IMR-90 (cell line): ENCODE results near the gene SH2D6. TPM values are rescaled to one million over a fixed set of nuclear protein-coding genes. Genes with fewer than 3 reads are reported as not detected.
A peak's percentile ranks its signal among the peaks of the same experiment; 100 is the strongest.

ENCODE experiments used
- ATAC-seq: fragments of 200-7000 bp; cut with Tn5 transposase; 2 replicates; pipeline ENCODE4 v1.9.1; 2020; ENCODE audit warnings: low read depth, mild to moderate bottlenecking, moderate library complexity
- BruUV-seq: library from RNA; stranded (reverse); fragments of 400-500 nt; replicated peaks from 2 replicates; lab custom pipeline; 2021; lab: Mats Ljungman, UMichigan
- CTCF ChIA-PET: fragments of 300-600 bp; formaldehyde crosslinking; extraction: SDS; loops from one replicate; lab custom pipeline; 2021; ENCODE audit warnings: antibody characterized with exemption; lab: Yijun Ruan, JAX
- POLR2A ChIA-PET: fragments of 300-600 bp; sonication (Branson Sonifier 250); formaldehyde crosslinking; loops from one replicate; lab custom pipeline; 2022; ENCODE audit warnings: antibody characterized with exemption; ENCODE audit not compliant: unreplicated experiment; lab: Charles Lee
- DNase-seq: peaks from one replicate; pipeline ENCODE4 v3.0.0; 2013
- H2AFZ ChIP-seq: replicated peaks from 2 replicates; pipeline ENCODE3; 2013; ENCODE audit warnings: low read length, mild to moderate bottlenecking; ENCODE audit not compliant: poor library complexity
- H2AK5ac ChIP-seq: 2 replicates; pipeline ENCODE4 v1.6.1; 2013; ENCODE audit warnings: low read depth, low read length, inconsistent platforms
- H2AK9ac ChIP-seq: replicated peaks from 2 replicates; pipeline ENCODE3; 2013; ENCODE audit warnings: mild to moderate bottlenecking, low read depth, low read length, moderate library complexity; ENCODE audit not compliant: poor library complexity
- H2BK120ac ChIP-seq: 2 replicates; pipeline ENCODE4 v1.6.1; 2013; ENCODE audit warnings: low read depth, low read length, inconsistent platforms
- H2BK15ac ChIP-seq: 3 replicates; pipeline ENCODE4 v1.6.1; 2013; ENCODE audit warnings: low read depth, low read length, inconsistent platforms
- H2BK20ac ChIP-seq: 2 replicates; pipeline ENCODE4 v1.6.1; 2013; ENCODE audit warnings: low read depth, mild to moderate bottlenecking, inconsistent platforms, low read length, moderate library complexity
- H2BK5ac ChIP-seq: 2 replicates; pipeline ENCODE4 v1.6.1; 2013; ENCODE audit warnings: mild to moderate bottlenecking, low read depth, low read length, inconsistent platforms; ENCODE audit not compliant: poor library complexity, severe bottlenecking
- H3K14ac ChIP-seq: replicated peaks from 2 replicates; pipeline ENCODE4 v1.6.1; 2013; ENCODE audit warnings: low read depth, low read length, inconsistent platforms
- H3K18ac ChIP-seq: 2 replicates; pipeline ENCODE4 v1.6.1; 2013; ENCODE audit warnings: low read depth, low read length, control low read depth
- H3K23ac ChIP-seq: 2 replicates; pipeline ENCODE4 v1.6.1; 2013; ENCODE audit warnings: low read depth, low read length, inconsistent platforms
- H3K27ac ChIP-seq: 2 replicates; pipeline ENCODE4 v1.5.1; 2013; ENCODE audit warnings: mild to moderate bottlenecking, control low read depth, low read length; ENCODE audit not compliant: insufficient read depth
- H3K27me3 ChIP-seq: 2 replicates; pipeline ENCODE4 v1.6.1; 2013; ENCODE audit warnings: low read length; ENCODE audit not compliant: control insufficient read depth, insufficient read depth
- H3K36me3 ChIP-seq: 2 replicates; pipeline ENCODE4 v1.6.1; 2013; ENCODE audit warnings: low read length, mixed read lengths; ENCODE audit not compliant: control insufficient read depth, insufficient read depth
- H3K4ac ChIP-seq: 2 replicates; pipeline ENCODE4 v1.6.1; 2013; ENCODE audit warnings: low read depth, low read length, inconsistent platforms
- H3K4me1 ChIP-seq: 2 replicates; pipeline ENCODE4 v1.6.1; 2013; ENCODE audit warnings: low read length, mixed read lengths; ENCODE audit not compliant: control insufficient read depth, insufficient read depth
- H3K4me2 ChIP-seq: 2 replicates; pipeline ENCODE4 v1.6.1; 2013; ENCODE audit warnings: low read depth, mild to moderate bottlenecking, control low read depth, low read length, moderate library complexity
- H3K4me3 ChIP-seq: 2 replicates; pipeline ENCODE4 v1.5.1; 2013; ENCODE audit warnings: low read depth, mild to moderate bottlenecking, control low read depth, low read length, moderate library complexity; ENCODE audit not compliant: insufficient read depth
- H3K56ac ChIP-seq: 2 replicates; pipeline ENCODE4 v1.6.1; 2013; ENCODE audit warnings: low read length, inconsistent platforms; ENCODE audit not compliant: insufficient read depth; ENCODE audit errors: extremely low read depth
- H3K79me1 ChIP-seq, 2 experiments: 2 replicates each; pipeline ENCODE4 v1.6.1; 2013; ENCODE audit warnings: low read length in 2 of 2, inconsistent platforms in 1 of 2, low read depth in 1 of 2
- H3K9ac ChIP-seq: 2 replicates; pipeline ENCODE4 v1.6.1; 2013; ENCODE audit warnings: low read depth, low read length, control low read depth
- H3K9me1 ChIP-seq: 2 replicates; pipeline ENCODE4 v1.6.1; 2013; ENCODE audit warnings: low read length, inconsistent platforms; ENCODE audit not compliant: insufficient read depth
- H3K9me3 ChIP-seq: 2 replicates; pipeline ENCODE4 v1.6.1; 2013; ENCODE audit warnings: low read length; ENCODE audit not compliant: control insufficient read depth, insufficient read depth
- H4K20me1 ChIP-seq: 2 replicates; pipeline ENCODE4 v1.6.1; 2013; ENCODE audit warnings: low read length, inconsistent platforms; ENCODE audit not compliant: insufficient read depth
- H4K5ac ChIP-seq: 2 replicates; pipeline ENCODE4 v1.6.1; 2013; ENCODE audit warnings: mild to moderate bottlenecking, low read depth, low read length, control low read depth
- H4K8ac ChIP-seq, 2 experiments: 2 replicates each; pipeline ENCODE4 v1.6.1; 2013; ENCODE audit warnings: low read depth in 2 of 2, low read length in 2 of 2, control low read depth in 1 of 2, inconsistent platforms in 1 of 2
- H4K91ac ChIP-seq: 2 replicates; pipeline ENCODE4 v1.6.1; 2013; ENCODE audit warnings: low read depth, low read length, inconsistent platforms; ENCODE audit not compliant: insufficient read depth
- BHLHE40 ChIP-seq: fragments of 150-350 bp; IDR thresholded peaks from 2 replicates; pipeline ENCODE4 v1.6.1; 2016; ENCODE audit warnings: mild to moderate bottlenecking, low read depth, low read length
- CEBPB ChIP-seq: IDR thresholded peaks from 2 replicates; pipeline ENCODE4 v1.6.1; 2012; ENCODE audit warnings: low read depth, low read length, improper control_type of control experiment
- CHD1 ChIP-seq: IDR thresholded peaks from 2 replicates; pipeline ENCODE4 v1.6.1; 2012; ENCODE audit warnings: low read depth, low read length, improper control_type of control experiment
- CTCF ChIP-seq: conservative IDR thresholded peaks from 2 replicates; pipeline ENCODE4 v1.5.1; 2012; ENCODE audit warnings: mild to moderate bottlenecking, low read depth, low read length, improper control_type of control experiment
- ELK1 ChIP-seq: fragments of 150-350 bp; IDR thresholded peaks from 2 replicates; pipeline ENCODE4 v1.6.1; 2016; ENCODE audit warnings: low read depth, mild to moderate bottlenecking, low read length, moderate library complexity, borderline replicate concordance
- FOS ChIP-seq: fragments of 150-350 bp; IDR thresholded peaks from 2 replicates; pipeline ENCODE4 v1.6.1; 2016; ENCODE audit warnings: low read depth, low read length
- MAFK ChIP-seq: IDR thresholded peaks from 2 replicates; pipeline ENCODE4 v1.6.1; 2012; ENCODE audit warnings: low read depth, low read length, improper control_type of control experiment
- MAZ ChIP-seq: IDR thresholded peaks from 2 replicates; pipeline ENCODE4 v1.6.1; 2012; ENCODE audit warnings: low read depth, mild to moderate bottlenecking, low read length, improper control_type of control experiment, moderate library complexity, borderline replicate concordance
- MXI1 ChIP-seq: IDR thresholded peaks from 2 replicates; pipeline ENCODE4 v1.6.1; 2012; ENCODE audit warnings: low read depth, mild to moderate bottlenecking, low read length, moderate library complexity, borderline replicate concordance
- NFE2L2 ChIP-seq: fragments of 150-350 bp; IDR thresholded peaks from 2 replicates; pipeline ENCODE4 v1.6.1; 2016; ENCODE audit warnings: low read depth, mild to moderate bottlenecking, low read length
- POLR2A ChIP-seq: IDR thresholded peaks from 2 replicates; pipeline ENCODE4 v1.6.1; 2012; ENCODE audit warnings: mild to moderate bottlenecking, low read depth, low read length
- RAD21 ChIP-seq: IDR thresholded peaks from 2 replicates; pipeline ENCODE4 v1.6.1; 2012; ENCODE audit warnings: low read length, improper control_type of control experiment
- RCOR1 ChIP-seq: IDR thresholded peaks from 2 replicates; pipeline ENCODE4 v1.6.1; 2012; ENCODE audit warnings: mild to moderate bottlenecking, low read length, improper control_type of control experiment; ENCODE audit not compliant: insufficient replicate concordance
- RFX5 ChIP-seq: IDR thresholded peaks from 2 replicates; pipeline ENCODE4 v1.8.0; 2012; ENCODE audit warnings: low read depth, mild to moderate bottlenecking, low read length, moderate library complexity
- SMC3 ChIP-seq: fragments of 150-350 bp; IDR thresholded peaks from 2 replicates; pipeline ENCODE4 v1.6.1; 2016; ENCODE audit warnings: low read depth, mild to moderate bottlenecking, antibody characterized with exemption, low read length, moderate library complexity
- USF2 ChIP-seq: fragments of 150-350 bp; IDR thresholded peaks from 2 replicates; pipeline ENCODE4 v1.6.1; 2017; ENCODE audit warnings: mild to moderate bottlenecking, antibody characterized with exemption, low read length, low read depth
- WGBS, 2 experiments: methylation state at CpG; one replicate each; pipeline versions ENCODE4 v1.1.5 to v1.1.7; 2013; ENCODE audit warnings: missing lambda C conversion rate in 2 of 2; ENCODE audit not compliant: insufficient read length in 1 of 2; ENCODE audit errors: extremely low coverage in 2 of 2; 5-methylcytosine and 5-hydroxymethylcytosine counted together
- dilution Hi-C: fragments of 300-500 bp; cut with HindIII; formaldehyde crosslinking; loops from one replicate; pipeline ENCODE4 v1.14.3; 2018; ENCODE audit warnings: low sequenced_read_pairs; ENCODE audit not compliant: unreplicated experiment
- in situ Hi-C: fragments of 300-500 bp; cut with MboI; formaldehyde crosslinking; loops from 3 replicates; pipeline ENCODE4 v1.14.3; 2019; ENCODE audit warnings: low sequenced_read_pairs, inconsistent platforms, mixed read lengths
- intact Hi-C: fragments of 100-400 bp; cut with micrococcal nuclease; formaldehyde crosslinking; loops from 2 replicates; pipeline ENCODE4 v1.10.0; 2022
- polyA plus RNA-seq, 3 experiments: library from polyadenylated mRNA; depleted of rRNA; stranded (reverse); fragments of >200 nt; gene quantifications; 2 replicates each; pipeline ENCODE4 v1.2.3, GENCODE V29; 2012; ENCODE audit warnings: low replicate concordance in 1 of 3
- total RNA-seq: library from RNA; depleted of rRNA; stranded (reverse); fragments of >200 nt; gene quantifications from 2 replicates; pipeline ENCODE4 v1.2.3, GENCODE V29; 2012

Gene SH2D6
- total and polyA plus RNA-seq, 2 of the 4 experiments (the other 2 are of a cell fraction) = 0.32 to 0.36 TPM

- H2AK9ac ChIP-seq = no peak overlapping the region
- H2AK5ac ChIP-seq = peak overlapping the region; percentile 1; the same call in 1 of the 2 replicates
- H2BK15ac ChIP-seq = no peak overlapping the region
- no CpG with 5 or more reads among the region's 1 CpG for WGBS, 2 experiments
- no peak overlapping the region for H3K56ac ChIP-seq
- H4K91ac ChIP-seq = no peak overlapping the region
- ATAC-seq (no peak), DNase-seq (no peak)
- 0 out of 2 replicates have a peak overlapping the region, but pooled peaks have one; percentile 22 for H2BK120ac ChIP-seq
- intact Hi-C loops = loop anchor here (5.0 kb wide), 1 partner anchor 45 kb away; no protein-coding TSS in a partner anchor
- no peak overlapping the region for H3K9ac ChIP-seq
- no peak overlapping the region for H3K4me3 ChIP-seq
- no peaks in the 10 kb centered on the region for H3K79me1 ChIP-seq
- H4K5ac ChIP-seq = no peak overlapping the region
- H2AFZ ChIP-seq = peak overlapping the region; percentile 71
- H3K23ac ChIP-seq = no peak overlapping the region
- H2BK20ac ChIP-seq = 0 out of 2 replicates have a peak overlapping the region, but pooled peaks have one; percentile 39
- no peaks in the 10 kb centered on the region for H3K9me3 ChIP-seq
- TF ChIP-seq CEBPB (no peak), USF2 (no peak), BHLHE40 (no peak), MXI1 (no peak), CHD1 (no peak), FOS (no peak), POLR2A (no peak), MAZ (no peak), RCOR1 (no peak), CTCF (no peak), ELK1 (no peak), RFX5 (no peak), NFE2L2 (no peak), MAFK (no peak), RAD21 (no peak), SMC3 (no peak)
- no peak overlapping the region for H3K27ac ChIP-seq
- ChIA-PET POLR2A (no interaction called here), CTCF (no interaction called here)
- 0 out of 2 replicates have a peak, but pooled peaks cover 3% of the 10 kb centered on the region for H3K27me3 ChIP-seq
- H2BK5ac ChIP-seq = no peak overlapping the region
- in situ Hi-C loops = no loop called here
- no peak overlapping the region for H3K14ac ChIP-seq
- no peaks in the 10 kb centered on the region for H3K4me1 ChIP-seq
- BruUV-seq = no TSS peak
- H4K8ac ChIP-seq = peak overlapping the region in 1 of 2 experiments; percentile 21; a peak in 1 of 4 replicates
- no peaks in the 10 kb centered on the region for H3K36me3 ChIP-seq
- dilution Hi-C loops = no loop called here
- no peak overlapping the region for H3K18ac ChIP-seq
- H3K9me1 ChIP-seq = no peaks in the 10 kb centered on the region; the same call in 1 of the 2 replicates
- no peaks in the 10 kb centered on the region for H4K20me1 ChIP-seq
- no peak overlapping the region for H3K4me2 ChIP-seq
- H3K4ac ChIP-seq = no peak overlapping the region; the same call in 1 of the 2 replicates
These were observed 33.7 kb downstream of the SH2D6 start for GRCh38 chr2:85452237-85452636.
